HG02678 (cell line): ENCODE measurements around the gene GPX6.
"Not testable (repeated sequence)": the region's sequence is repeated elsewhere in the genome, so short reads cannot be mapped to it uniquely, and the experiment has no call there.

Source experiments
- ATAC-seq: cut with Tn5 transposase; IDR thresholded peaks from one replicate; pipeline ENCODE4 v1.9.1; 2021; ENCODE audit warnings: mild to moderate bottlenecking, moderate library complexity; ENCODE audit not compliant: unreplicated experiment

Gene GPX6

DNA sequence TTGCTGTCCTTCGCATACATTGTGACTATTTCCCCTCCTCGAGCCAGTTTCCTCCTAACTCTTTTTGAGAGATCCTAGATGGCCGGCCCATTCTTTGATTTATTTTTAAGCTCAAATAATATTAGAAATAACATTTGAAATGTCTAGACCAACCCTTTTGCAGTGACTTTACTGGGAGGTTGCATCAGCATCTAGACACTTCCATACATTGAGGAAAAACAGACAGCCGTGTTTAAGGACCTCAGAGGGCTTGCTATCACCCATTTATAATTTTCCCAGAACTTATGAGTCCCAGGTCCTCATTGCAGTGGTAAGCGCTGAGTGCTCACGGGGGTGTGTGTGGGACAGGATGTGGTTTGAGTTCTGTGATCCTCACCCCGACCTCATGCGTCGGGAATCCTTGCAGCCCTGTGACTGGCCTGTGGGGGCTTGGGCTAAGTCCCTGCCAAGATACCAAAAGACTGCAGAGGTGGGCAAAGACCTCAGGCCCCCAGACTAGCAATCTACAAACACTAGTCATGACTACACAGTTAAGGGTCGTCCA, 10.0 kb upstream of the GPX6 start, which contains the start of gene GPX5:
TSS of gene GPX5 (plus strand) at position 386 of the 544 bp plus-strand sequence. CDS start at position 519, 133 bp downstream.
- no peak for ATAC-seq

DNA sequence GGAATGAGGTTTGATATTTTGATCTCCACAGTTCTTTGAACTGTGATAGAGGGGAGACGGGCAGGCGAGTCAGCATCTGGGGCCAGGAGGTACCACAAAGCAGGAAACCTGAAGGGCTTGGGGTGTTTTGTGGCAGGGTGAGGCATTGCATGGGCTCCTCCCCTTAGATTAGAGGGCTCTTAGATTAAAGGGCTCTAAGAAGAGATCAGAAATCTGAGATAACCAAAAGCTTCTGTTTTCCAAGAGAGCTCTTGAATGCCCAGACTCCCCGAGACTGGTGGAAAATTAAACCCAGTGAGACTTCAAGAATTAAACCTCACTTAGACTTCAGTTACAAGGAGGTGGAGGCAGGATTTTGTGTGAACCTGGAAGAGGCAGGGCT, 7.6 kb upstream of the GPX6 start:
- no peak for ATAC-seq

DNA sequence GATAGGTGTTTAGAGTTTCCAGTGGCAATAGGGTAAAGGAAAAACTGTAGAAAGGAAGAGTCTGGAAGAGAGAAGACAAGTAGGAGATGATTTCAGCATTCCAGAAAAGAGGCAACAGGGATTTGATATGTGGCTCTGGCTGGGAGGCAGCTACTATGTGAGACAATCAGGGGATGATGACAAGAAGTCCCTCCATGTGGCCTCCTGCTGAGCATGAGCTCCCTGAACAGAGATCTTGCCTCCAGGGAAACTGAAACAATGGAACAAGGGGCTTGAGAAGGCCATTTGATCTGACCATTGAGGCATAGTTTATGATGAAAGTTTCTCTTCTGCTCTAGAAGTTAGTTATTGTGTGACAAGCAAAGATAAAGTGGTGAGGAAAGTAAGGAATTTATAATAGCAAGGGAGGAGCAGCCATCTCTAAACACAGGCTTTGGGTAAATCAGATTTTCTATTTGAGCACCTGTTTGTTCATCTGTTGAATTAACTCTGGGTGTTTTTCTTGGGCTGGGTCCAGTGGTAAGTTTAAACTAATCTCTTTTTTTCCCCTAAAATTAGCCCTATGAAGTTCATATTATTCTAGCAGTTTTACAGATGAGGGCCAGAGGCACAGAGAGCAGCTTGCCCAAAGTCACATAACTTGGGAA, 7.1 kb upstream of the GPX6 start:
- no peak for ATAC-seq

DNA sequence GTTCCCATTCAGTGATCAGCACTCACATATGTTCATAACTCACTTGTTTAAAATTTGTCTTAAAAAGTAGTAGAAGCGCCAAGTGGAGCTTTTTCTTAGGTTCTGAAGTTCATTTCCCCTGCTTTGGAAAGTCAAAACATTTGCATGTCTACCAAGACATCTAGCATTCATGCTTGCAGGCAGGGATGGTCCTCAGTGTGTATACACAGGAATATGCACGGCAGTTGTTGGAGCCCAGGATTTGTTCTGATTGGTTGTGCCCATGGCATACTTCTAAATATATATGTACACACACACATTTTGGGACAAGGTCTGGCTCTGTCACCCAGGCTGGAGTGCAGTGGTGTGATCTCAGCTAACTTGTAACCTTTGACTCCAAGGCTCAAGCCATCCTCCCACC, 2.4 kb upstream of the GPX6 start:
- no peak for ATAC-seq

DNA sequence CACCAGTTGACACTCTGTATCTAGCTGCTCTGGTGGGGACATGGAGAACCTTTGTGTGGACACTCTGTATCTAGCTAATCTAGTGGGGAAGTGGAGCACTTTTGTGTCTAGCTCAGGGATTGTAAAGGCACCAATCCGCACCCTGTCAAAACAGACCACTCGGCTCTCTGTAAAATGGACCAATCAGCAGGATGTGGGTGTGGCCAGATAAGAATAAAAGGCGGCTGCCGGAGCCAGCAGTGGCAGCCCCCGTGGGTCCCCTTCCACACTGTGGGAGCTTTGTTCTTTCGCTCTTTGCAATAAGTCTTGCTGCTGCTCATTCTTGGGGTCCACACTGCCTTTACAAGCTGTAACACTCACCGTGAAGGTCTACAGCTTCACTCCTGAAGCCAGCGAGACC, 3.2 kb downstream of the GPX6 start:
- ATAC-seq = not testable (repeated sequence)

DNA sequence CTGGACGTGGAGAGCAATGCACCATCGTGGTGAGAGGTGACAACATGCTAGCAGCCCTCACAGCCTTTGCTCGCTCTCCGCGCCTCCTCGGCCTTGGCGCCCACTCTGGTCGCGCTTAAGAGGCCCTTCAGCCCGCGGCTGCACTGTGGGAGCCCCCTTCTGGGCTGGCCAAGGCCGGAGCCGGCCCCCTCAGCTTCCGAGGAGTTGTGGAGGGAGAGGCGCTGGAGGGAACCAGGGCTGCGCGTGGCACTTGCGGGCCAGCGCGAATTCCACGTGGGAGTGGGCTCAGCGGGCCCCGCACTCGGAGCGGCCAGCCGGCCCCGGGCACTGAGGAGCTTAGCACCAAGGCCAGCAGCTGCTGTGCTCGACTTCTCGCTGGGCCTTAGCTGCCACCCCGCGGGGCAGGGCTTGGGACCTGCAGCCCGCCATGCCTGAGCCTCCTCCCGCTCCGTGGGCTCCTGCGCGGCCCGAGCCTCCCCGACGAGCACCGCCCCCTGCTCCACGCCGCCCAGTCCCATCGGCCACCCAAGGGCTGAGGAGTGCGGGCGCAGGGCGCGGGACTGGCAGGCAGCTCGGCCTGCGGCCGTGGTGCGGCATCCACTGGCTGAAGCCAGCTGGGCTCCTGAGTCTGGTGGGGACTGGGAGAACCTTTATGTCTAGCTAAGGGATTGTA, 3.8 kb downstream of the GPX6 start:
- ATAC-seq = no peak

DNA sequence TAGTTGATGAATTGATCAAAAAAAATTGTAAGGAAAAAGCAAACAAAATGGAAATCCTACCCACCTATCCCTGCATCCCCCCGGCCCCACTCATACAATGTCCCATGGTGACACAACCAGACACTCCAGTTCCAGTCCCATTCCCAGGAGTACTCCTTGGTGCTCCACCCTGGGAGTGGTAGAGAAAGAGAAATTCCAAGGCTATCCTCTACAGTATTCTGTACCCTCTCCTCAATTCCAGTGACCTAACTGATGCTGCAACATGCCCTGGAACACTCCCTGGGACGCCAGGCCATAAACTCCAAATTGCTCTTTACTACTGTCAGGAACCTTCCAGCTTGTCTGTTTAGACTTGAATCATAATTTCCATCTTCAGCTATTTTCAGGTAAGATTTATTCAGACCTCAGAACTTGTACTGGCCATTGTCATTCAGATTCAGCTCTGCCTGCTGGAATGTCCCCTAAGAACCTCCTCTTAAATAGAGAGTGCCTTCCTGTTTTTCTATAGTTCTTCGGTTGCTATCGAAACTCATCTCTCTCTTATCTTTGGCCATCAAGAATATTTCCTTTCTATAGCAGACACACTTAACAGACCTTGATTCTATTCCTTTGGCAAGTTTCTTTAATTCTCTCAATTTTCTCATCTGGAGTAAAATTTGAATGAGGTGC, 8.7 kb downstream of the GPX6 start:
- ATAC-seq = no peak

DNA sequence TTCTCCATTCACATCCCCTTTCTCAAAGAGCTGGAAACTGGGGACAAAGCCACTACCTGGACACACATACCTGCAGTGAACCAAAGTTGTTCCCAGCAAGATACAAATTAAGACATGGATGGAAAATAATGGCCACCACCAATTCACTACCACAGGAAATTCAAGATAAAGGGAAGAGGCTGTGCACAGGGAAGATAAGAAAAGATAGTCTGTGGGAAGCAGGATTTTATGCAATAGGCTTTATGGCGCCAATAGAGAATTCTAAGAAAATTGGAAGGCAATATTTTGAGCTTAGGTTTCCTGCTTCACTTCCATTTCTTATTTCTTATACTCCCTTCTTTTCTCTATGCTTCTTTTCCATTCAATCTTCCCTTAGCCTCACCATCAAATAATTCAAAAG, 9.9 kb downstream of the GPX6 start:
- ATAC-seq = no peak

DNA sequence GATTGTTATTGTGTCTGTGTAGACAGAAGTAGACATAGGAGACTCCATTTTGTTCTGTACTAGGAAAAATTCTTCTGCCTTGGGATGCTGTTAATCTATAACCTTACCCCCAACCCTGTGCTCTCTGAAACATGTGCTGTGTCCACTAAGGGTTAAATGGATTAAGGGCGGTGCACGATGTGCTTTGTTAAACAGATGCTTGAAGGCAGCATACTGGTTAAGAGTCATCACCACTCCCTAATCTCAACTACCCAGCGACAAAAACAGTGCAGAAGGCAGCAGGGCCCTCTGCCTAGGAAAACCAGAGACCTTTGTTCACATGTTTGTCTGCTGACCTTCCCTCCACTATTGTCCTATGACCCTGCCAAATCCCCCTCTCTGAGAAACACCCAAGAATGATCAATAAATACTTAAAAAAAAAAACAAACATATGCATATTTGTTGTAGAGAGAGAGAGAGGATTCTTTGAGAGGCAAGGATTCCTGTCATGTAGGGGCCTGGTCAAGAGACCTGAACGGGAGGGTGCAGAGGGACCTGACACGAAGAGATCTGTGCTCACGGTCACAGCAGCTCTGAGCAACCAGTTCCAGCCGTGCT, 12.8 kb downstream of the GPX6 start:
- not testable (repeated sequence) for ATAC-seq

DNA sequence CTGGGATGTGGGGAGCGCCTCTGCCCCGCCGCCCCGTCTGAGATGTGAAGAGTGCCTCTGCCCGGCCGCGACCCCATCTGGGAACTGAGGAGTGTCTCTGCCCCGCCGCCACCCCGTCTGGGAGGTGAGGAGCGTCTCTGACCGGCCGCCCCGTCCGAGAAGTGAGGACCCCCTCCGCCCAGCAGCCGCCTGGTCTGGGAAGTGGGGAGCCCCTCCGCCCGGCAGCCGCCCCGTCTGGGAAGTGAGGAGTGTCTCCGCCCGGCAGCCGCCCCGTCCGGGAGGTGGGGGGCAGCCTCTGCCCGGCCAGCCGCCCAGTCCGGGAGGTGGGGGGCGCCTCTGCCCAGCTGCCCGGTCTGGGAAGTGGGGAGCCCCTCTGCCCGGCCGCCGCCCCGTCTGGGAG, 13.5 kb downstream of the GPX6 start:
- ATAC-seq = not testable (repeated sequence)

DNA sequence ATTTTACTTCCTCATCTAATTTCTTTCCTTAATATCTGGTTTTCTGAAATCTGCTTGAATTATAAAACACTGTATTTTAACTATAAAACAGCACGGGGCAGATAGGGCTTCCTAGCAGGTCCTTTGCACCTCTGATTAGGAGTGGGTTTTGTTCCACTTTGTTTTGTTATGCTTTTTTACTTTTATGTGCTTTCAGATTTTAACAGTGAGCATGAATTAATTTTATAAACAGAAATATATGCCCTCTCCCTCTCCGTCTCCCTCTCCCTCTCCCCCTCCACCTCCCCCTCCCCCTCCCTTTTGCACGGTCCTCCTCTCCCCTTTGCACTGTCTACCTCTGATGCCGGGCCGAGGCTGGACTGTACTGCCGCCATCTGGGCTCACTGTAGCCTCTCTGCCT, 14.3 kb downstream of the GPX6 start:
- no peak for ATAC-seq

DNA sequence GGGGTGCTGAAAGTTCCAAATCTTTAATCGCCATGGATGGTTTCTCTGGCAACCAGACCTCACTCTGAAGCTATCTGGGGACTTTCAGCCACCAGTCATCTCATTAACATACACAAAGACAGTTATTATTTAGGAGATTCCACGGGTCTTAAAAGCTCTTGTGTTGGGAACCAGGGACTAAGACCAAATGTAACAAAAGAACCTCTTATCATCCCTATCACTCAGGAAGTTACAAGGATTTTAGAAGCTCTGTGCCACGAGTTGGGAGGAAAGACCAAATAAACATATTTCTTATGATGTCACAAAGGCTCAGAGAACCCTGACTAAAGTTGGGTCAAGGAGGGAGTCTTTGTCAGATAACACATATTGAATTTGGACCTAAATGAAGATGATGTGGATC, 17.7 kb downstream of the GPX6 start:
- no peak for ATAC-seq

DNA sequence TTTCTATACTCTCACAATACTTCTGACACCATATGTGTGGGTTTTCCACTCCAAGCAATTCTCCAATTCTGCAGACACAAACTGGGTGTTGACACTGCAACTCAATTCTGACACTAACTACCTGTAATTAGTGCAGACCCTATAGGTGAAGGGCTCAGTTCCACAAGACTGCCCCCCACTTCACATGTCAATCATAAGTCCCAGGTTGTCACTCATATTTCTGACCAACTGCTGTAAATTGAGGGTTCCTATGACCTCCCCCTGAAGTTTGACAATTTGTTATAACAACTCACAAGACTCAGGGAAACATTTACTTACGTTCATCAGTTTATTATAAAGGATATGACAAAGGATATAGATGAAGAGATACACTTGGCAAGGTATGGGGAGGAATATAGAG, 18.3 kb downstream of the GPX6 start:
- no peak for ATAC-seq

DNA sequence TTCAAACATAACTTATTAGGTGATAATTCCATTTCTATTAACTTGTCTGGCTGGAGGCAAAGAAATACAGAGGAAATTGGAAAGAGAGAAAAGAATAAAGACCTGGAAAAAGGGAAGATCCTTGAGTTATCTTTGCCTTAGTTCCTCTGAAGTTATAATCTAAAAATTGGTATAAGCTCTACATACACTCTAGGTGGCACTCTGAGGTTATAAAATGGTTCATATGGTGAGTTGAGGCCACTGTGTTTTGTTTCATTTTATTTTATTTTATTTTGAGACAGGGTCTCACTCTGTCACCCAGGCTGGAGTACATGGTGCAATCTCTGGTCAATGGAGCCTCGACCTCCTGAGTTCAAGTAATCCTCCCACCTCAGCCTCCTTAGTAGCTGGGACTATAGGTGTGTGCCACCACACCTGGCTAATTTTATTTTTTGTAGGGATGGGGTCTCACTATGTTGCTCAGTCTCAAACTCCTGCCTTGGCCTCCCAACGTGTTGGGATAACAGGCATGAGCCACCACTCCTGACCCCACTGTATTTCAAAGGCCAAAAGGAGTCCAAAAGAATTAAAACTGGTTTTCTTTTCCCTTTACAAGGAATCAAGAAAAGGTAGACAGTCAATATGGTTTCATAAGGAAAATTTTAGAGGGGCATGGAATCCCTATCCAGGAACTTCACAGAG, 19.4 kb downstream of the GPX6 start:
- ATAC-seq = no peak

DNA sequence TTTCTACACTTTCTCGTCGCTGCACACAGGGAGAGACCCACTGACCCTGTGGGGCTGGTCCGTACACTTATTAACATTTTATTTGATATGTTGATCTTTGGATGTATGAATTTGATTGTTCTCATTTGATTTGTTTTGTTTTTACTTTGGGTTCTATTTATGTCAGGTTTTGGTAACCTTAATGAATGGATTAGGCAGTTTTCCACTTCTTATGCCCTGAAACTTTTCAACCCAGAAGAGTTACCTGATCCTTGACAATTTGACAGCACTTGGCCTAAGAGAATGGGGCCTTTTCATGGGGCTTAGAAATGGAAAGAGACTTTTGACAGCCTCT, 23.6 kb downstream of the GPX6 start:
- ATAC-seq = no peak

DNA sequence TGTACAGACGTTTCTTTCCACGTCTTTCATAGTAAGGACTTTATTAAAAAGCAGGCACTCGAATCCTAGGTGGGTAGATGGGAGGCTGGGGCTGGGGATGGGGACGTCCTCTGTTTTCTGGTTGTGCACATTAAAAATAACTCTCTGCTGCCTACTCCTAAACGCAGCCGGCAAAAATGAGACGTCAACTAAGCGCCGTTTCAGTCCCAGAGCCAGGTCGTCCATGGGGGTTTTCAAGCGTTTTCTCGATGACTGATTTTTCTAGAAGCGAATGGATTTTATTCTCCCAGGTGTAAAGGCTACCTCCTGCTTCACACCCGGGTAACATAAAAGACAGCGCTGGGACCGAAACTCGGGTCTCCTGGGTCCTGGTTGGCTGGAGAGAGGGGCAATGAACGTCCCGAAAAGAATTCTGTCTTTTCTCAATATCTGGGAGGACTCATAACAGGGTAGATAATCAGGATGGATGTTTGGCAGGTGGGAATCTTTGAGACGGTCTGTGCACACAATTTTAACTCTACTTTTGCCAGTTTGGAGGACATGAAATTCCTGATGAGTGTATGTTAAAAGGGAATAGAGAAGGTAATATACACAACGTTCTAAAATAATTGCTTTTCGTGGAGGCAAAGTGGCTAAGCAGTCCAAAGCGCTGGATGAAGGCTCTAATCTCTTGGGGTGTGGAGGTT, 25.2 kb downstream of the GPX6 start:
- ATAC-seq = no peak

DNA sequence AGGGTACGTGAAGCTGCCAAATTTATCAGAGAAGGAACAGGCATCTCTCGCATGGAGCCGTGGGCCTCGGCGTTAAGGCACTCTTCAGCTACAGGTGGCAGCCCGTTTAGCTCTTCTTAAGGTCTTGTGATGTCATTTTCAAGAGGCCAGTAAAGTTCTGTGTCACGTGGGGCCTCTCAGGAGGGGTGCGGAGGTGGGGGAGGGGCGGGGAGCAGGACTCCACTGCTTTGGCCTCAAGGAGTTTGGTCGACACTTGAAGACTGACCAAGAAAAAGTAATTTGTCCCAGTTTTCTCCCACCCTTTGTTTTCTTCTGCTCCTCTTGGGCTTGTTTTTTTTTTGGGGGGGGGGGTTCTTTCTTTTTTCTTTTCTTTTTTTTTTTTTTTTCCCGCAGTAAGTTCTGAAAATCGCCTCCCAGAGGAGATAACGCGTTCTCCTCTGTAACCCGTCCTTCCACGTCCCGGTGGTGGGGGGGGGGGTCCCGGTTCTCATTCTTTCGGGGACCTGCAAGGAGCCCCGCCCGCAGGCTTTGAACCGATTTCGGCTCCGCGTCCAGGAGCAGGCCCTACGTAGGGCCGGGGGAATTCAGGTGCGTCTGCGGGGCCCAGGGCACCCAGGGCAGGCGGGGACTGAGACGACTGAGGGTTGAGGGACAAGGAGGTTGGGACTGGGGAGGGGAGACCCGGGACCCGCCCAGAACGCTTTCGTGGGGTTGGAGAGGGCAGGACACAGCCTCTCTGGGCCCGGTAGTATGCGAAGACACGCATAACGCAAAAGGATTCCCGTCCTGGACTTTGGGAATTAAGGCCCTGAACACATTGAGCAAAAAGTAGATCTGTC, 26.0 kb downstream of the GPX6 start:
- no peak for ATAC-seq

DNA sequence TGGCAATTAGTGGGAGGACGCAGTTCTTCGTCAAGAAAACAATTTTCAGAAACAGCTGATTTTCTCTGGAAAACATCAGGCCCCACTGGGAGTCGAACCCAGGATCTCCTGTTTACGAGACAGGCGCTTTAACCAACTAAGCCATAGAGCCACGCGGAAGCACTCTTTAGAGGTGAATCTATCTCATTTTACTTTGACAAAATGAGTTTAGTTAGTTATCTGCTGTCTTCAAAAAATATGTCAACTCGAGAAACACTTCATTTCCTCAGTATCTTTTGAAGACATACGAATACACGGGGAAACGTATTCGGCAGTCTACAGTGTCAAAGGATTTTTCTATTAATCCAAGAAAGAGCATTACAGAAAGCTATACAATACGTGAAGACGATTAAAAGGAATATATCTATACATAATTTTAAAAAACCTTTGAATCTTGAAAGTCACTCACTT, 26.7 kb downstream of the GPX6 start:
- no peak for ATAC-seq

DNA sequence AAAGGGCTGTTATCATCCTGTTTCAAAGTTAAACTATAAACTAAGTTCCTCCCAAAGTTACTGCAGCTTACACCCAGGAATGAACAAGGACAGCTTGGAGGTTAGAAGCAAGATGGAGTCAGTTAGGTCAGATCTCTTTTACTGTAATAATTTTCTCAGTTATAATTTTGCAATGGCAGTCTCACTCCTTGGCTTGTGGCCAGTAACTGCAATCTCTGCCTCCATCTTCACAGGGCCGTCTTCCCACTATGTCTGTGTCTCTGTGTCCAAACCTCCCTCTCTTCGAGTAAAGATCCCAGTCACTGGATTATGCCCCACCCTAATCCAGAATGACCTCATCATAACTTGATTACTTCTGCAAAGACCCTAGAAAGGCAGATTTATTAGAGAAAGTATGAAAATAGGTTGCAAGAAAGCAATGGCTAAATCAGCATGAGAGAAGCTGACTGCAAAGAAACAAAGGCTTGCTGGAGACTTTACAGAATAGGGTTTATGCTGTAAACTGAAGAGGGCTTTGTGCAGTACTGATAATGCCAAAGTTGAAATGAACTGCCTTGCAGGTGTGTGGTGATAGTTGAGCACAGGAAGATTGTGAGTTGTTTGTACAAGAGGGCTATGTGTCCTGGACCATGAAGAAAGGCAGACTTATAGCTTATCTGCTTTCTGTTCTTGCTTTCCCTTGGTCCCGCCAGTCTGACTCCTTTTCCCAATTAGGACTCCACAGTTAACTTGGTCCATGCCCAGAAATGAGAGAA, 28.4 kb downstream of the GPX6 start:
- ATAC-seq = no peak
